ENCODE results near the gene PLAGL2.
"Not testable (repeated sequence)": the region's sequence is repeated elsewhere in the genome, so short reads cannot be mapped to it uniquely, and the experiment has no call there.

PLAGL2 gene

DNA sequence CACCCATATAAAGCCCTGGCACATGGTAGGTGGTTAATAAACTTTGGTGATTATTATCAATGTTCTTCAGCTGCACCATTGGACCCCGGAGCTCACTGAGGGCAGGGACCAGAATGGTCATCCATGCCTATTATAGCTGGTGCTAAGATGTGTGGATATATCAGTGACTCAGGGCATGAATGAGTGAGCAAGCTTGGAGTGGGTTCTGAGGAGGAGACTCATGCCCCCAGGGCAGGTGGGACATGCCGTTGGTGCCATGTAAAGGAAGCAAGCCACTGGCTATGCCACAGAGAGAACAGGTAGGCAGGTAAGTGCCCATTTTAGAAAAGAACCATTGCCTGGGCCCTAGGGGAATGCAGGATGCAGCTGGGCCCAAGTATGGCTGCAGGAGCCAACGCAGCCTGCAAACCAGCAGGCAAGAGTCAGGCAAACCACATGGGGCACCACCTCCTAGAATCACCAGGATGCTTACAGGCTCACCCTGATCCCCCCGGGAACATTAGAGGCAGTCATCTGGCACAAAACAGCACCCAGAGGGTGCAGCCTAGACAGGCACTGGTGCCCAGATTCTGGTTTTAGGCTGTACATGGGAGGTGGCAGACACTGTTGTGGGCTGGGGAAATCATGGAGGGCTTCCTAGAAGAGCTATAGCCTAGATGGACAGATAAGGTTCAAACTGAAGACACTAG lies 23.5 kb downstream of the PLAGL2 start:
- DNase-seq (ENCODE audit: low read depth, low spot score) = no peak

DNA sequence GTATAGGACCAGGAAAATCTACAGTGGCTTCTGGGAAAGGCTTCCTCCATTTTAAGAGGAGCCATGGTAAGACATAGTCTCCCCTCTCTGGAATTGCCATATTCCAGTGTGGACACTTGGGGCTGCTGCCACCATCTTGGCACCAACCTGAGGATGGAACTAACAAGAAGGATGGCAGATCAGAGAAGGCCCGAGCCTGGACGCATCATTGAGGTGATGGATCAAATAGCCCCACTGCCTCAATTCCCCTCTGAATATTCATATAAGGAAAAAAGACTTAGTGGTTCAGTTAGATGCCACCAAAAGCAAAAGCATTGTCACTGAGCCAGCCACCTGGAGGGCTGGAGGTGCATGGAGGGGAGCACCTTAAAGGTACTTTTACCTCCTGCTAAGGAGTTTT lies 25.9 kb downstream of the PLAGL2 start:
- no peak for DNase-seq (ENCODE audit: low read depth, low spot score)

- DNase-seq (ENCODE audit: low read depth, low spot score) = no peak
These were observed 27.6 kb downstream of the PLAGL2 start for GRCh38 chr20:32179934-32180333.

DNA sequence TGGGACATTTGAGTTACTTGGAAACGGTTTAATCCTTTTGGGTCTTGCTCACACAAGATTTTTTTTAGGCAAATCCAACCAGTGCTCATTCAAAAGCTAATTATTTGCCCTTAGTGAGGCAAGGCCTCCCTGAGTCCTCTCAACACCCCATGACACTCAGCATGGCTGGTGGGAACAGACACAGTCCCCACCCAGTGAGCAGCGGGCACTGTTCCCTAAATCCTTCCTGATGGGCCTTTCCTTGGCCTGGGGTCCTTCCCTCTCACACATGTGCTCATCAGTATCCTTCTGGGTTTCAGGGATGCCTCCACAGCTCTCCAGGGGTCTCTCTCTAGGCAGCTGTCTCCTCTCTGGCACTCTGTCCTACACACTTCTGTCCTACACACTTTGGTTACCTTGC lies 28.0 kb downstream of the PLAGL2 start:
- DNase-seq (ENCODE audit: low read depth, low spot score) = no peak

- DNase-seq (ENCODE audit: low read depth, low spot score) = not testable (repeated sequence)
These were observed 29.8 kb downstream of the PLAGL2 start for GRCh38 chr20:32177696-32178095.

- DNase-seq (ENCODE audit: low read depth, low spot score) = no peak
These were observed 39.2 kb downstream of the PLAGL2 start for GRCh38 chr20:32168184-32168910.

DNA sequence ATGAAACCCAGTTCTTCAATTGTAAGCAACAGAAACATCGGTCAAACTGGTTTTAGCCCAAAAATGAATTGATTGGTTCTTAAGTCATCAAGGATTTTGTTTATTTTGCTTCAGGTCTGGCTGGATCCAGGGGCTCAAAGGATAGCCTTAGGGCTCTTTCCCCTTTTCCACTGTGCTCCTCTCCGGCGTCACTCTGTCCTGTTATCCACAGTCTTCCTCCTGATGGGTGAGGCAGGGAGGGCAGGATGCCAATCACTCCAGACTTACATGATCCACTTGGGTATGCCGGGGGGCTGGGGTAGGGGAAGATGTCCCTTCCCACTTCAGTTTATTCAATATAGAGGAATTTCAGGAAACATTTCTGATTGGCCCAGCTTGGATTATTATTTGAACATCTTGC lies 40.0 kb downstream of the PLAGL2 start:
- DNase-seq (ENCODE audit: low read depth, low spot score) = no peak

DNA sequence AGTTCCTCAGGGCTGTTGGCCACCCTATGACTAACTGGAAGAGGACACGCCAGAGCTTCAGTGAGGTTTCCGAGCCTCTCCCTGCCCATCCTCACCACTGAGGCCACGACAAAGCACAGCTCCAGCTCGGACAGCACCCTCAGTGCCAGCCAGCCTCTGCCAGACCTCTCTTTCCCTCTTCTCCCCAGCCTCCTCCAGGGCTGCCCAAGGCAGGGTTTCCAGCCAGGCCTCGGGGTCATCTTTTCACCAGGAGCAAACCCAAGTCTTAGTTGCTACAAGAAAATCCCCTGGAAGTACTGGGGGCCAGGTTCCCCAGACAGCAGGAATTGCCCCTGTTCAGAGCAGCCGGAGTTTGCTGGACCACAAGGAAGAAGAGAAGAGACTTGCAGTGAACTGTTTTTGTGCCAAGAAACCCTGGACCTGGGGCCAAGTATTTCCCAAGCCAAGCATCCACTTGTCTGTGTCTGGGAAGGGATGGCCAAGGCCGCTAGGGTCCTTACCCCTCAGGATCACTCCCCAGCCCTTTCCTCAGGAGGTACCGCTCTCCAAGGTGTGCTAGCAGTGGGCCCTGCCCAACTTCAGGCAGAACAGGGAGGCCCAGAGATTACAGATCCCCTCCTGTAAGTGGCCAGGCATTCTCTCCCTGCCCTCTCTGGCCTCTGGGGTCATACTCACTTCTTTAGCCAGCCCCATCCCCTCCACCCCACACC lies 41.6 kb downstream of the PLAGL2 start:
- no peak for DNase-seq (ENCODE audit: low read depth, low spot score)

DNA sequence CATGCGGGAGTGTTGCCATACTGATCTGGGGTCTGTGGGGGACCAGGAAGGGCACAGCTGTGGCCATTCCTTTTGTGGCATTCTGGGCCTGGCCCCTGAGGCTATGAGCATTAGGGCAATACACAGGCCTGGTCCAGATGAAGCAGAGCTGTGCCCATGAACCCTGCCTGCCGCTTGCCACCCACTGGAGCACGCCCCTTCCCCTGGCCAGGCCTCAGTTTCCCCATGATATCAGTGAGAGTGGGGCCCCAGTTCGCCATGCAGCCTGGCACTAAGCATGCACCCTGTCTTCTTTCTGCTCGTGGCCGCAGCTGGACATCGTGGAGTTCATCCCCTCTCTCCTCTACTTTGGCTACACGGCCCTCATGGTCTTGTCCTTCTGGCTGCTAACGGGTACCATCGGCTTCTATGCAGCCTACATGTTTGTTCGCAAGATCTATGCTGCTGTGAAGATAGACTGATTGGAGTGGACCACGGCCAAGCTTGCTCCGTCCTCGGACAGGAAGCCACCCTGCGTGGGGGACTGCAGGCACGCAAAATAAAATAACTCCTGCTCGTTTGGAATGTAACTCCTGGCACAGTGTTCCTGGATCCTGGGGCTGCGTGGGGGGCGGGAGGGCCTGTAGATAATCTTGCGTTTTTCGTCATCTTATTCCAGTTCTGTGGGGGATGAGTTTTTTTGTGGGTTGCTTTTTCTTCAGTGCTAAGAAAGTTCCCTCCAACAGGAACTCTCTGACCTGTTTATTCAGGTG lies 42.4 kb downstream of the PLAGL2 start:
- no peak for DNase-seq (ENCODE audit: low read depth, low spot score)

GRCh38 chr20:32163951-32164350 lies 43.6 kb downstream of the PLAGL2 start:
- no peak for DNase-seq (ENCODE audit: low read depth, low spot score)

DNA sequence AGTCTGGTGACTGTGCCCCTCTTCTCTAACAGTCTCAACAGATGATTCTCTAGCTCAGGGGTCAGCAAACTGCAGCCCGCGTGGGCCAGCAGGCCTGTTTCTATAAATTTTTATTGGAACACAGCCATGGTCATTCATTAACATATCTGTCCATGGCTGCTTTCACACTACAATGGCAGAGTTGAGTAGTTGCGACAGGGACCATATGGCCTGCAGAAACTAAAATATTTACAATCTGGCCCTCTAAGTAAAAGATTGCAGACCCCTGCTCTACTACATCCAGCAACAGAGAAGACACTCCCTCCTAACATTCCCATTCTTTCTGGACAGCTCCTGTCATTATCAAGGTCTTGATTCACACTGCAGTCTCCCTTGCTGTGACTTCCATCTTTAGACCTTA lies 45.2 kb downstream of the PLAGL2 start:
- no peak for DNase-seq (ENCODE audit: low read depth, low spot score)

- no peak for DNase-seq (ENCODE audit: low read depth, low spot score)
These were observed 47.2 kb downstream of the PLAGL2 start for GRCh38 chr20:32160341-32160740.

GRCh38 chr20:32159766-32160221 lies 47.7 kb downstream of the PLAGL2 start:
- DNase-seq (ENCODE audit: low read depth, low spot score) = no peak

DNA sequence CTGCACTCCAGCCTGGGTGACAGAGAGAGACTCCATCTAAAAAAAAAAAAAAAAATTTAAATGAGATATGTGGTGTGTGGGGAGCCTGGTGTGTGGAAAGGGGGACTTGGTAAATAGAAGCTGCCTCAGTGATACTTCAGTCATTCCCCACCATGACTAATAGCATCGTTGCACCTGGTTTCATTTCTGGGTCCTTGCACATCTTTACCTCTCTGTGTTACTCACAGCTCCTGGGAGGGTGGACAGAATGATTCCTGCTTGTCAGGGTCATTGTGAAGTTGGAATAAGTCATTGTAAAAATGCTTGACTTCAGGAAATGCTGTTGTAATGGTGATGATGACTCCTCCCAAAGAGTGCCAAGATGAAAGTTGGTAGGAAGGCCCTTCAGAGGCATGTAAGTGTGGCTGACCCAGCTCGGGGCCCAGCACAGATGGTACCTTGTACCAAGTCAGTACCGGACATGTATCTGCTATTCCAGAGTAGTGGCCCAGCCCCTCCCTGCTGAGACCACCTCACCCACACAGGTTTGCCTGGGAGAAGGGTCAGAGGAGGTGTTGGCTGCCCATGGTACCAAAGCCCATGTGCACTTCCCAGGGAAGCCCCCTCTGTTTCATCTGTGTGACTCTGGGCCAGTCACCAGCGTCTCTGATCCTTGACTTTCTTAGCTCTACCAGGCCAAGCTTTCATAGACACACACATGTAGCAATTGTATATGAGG lies 48.4 kb downstream of the PLAGL2 start:
- DNase-seq (ENCODE audit: low read depth, low spot score) = no peak

- no peak for DNase-seq (ENCODE audit: low read depth, low spot score)
These were observed 49.2 kb downstream of the PLAGL2 start for GRCh38 chr20:32158351-32158750.

DNA sequence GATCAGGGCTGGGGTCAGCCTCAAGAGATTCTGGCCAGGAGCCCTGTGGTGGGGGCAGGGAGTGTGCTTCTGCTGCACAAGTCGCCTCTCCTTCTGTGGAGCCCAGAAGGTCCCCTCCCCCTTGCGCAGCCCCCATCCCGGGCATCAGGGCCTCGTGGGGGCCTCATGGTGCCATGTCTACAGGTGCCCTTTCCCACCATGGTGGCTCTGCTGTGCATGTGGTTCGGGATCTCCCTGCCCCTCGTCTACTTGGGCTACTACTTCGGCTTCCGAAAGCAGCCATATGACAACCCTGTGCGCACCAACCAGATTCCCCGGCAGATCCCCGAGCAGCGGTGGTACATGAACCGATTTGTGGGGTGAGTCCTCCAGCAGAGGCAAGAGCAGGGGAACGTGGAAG lies 49.9 kb downstream of the PLAGL2 start:
- DNase-seq (ENCODE audit: low read depth, low spot score) = no peak

DNA sequence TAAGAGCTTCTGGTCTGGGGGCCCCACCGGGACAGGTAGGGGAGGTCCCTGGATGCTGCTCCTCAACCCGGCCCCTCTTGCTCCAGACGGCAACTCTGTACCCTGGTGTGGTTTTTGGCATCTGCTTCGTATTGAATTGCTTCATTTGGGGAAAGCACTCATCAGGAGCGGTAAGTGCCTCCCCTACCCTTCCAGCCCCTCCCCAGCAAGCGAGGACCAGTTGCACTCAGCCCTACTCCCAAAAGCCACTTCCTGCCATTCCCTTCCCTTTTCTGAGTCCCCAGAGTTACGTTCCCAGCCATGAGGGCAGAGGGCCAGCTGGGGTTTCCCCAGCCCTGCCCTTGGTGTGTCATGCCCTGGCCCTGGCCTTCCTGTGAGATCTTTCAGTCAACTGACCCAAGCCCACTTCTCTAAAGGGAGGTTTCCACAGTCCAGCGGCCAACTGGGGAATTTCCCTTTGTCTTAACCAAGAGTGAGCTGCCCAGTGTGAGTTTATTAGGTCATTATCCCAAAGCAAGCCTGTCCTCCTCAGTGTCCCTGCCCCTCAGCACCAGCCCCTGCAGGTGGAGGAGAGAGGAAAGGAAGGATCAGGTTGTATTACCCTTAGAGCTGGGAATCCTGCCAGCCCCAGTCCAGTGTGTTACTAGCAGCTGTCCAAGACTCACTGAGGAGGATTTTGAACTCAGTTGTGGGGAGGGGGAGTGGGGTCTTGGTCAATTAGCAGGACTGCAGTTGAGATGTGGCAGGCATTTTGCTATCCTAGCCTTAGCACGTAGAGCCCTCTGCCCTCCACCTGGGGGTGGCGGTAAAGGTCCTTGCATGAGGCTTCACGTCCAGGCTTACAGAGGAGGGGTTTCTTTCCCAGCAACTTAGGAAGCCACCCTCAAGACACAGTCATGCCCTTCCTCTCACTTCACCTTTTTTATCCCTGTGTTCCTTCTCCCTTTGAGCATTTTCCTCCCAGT lies 52.2 kb downstream of the PLAGL2 start:
- no peak for DNase-seq (ENCODE audit: low read depth, low spot score)

GRCh38 chr20:32153771-32154170 lies 53.8 kb downstream of the PLAGL2 start:
- DNase-seq (ENCODE audit: low read depth, low spot score) = no peak

- DNase-seq (ENCODE audit: low read depth, low spot score) = no peak
These were observed 54.3 kb downstream of the PLAGL2 start for GRCh38 chr20:32153156-32153665.
